ENCODE measurements around the gene NTNG1. TPM values are rescaled to one million over a fixed set of nuclear protein-coding genes. Genes with fewer than 3 reads are reported as not detected.

NTNG1 gene
- total RNA-seq, 4 donors from 2014 or later = 0.44 to 0.98 (median 0.51) TPM; not detected in 1

DNA sequence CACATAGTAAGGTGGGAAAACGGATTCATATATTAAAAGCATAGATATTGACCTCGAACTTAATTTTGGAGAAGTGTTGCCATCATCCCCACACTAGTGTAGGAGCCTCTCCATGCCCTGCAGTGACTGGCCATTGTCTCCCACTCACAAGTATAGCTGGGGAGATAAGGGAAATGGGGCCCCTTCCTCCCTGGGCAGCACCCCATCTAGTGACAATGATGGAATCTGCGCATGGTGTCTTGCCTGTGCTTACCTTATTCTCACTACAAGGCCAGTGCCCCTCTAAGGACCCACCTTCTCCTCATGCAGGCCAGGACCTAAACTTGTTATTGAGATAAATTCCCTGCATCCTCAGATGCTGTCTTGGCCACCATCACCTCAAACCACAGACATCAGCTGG, 374.9 kb downstream of the NTNG1 start:
- TF ChIP-seq, protein P1, sequence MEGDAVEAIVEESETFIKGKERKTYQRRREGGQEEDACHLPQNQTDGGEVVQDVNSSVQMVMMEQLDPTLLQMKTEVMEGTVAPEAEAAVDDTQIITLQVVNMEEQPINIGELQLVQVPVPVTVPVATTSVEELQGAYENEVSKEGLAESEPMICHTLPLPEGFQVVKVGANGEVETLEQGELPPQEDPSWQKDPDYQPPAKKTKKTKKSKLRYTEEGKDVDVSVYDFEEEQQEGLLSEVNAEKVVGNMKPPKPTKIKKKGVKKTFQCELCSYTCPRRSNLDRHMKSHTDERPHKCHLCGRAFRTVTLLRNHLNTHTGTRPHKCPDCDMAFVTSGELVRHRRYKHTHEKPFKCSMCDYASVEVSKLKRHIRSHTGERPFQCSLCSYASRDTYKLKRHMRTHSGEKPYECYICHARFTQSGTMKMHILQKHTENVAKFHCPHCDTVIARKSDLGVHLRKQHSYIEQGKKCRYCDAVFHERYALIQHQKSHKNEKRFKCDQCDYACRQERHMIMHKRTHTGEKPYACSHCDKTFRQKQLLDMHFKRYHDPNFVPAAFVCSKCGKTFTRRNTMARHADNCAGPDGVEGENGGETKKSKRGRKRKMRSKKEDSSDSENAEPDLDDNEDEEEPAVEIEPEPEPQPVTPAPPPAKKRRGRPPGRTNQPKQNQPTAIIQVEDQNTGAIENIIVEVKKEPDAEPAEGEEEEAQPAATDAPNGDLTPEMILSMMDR (IDR thresholded peaks at IDR 0.05; ENCODE audit: low read depth) = no peak

DNA sequence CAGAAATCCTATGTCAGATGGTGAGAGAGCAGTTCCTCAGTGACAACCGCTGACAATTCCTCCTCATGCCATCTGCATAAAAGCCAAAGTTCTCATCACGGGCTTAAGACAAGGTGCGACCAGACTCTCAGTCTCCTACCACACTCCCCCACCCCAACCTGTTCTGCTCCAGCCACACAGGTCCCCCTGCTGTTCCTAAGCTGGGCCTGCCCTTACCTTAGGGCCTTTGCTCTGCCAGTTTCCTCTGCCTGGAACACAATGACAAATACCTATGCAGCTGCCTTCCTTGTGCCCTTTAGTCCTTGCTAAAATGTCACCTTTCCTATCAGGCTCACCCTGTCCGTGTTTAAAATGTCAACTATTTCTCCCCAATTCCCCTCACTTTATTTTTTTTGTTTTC, 382.2 kb downstream of the NTNG1 start:
- TF ChIP-seq, protein P1 (IDR thresholded peaks at IDR 0.05; ENCODE audit: low read depth) = no peak

DNA sequence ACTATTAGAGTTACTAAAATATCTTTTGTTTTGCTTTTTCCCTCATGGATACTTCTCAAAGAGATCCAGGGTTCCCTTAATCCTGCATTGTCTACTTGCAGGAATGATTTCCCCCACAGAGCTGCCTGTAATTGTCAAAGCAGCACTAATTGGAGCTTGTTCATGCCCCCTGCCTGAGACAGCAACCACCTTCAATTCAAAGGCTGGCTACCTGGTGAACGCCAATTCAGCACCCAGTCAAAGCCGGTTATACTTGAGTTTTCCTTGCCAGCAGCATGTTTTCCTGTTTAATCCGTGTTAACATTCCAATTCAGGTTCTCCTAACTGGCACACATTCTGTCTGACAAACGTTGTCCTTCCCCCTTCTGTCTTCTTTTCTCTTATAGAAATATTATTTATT, 382.9 kb downstream of the NTNG1 start:
- TF ChIP-seq, protein P1 (IDR thresholded peaks at IDR 0.05; ENCODE audit: low read depth) = no peak

DNA sequence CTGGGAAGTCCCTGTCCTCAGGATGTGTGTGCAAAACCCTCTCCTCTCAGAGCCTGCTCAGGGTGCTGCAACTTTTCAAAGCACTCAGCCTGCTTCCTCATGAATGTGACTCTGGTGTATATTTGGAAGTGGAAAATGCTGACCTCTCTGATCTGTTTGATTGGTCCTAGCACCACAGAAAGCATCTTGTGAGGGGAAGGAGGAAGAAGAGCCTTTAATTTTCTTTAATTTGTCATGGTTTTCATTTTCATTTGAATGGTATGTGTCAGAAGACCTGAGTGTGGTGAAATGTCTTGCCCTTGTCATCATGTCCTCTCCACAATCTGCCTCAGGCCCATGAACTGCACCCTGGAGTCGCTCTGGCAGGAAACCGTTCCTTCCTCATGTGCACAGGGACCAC, 383.5 kb downstream of the NTNG1 start:
- TF ChIP-seq, protein P1 (IDR thresholded peaks at IDR 0.05; ENCODE audit: low read depth) = no peak

DNA sequence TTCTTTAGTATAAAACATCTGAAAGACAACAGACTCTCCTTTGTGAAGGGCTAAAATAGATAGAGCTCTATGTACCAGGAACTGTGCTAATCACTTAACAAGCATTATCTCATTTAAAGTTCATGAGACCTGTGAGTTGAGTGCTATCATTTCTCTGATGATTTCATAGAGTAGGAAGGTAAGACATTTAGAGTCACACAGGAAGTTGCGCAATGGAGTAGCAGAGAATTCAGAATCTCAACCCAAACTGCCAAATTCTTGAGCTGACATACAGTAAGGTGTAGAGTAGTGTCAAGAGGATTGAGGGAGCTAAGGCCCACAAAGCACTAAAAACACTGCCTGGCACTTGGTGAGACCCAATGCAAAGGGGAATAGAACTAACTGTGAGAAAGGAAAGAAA, 384.3 kb downstream of the NTNG1 start:
- TF ChIP-seq, protein P1 (IDR thresholded peaks at IDR 0.05; ENCODE audit: low read depth) = no peak

DNA sequence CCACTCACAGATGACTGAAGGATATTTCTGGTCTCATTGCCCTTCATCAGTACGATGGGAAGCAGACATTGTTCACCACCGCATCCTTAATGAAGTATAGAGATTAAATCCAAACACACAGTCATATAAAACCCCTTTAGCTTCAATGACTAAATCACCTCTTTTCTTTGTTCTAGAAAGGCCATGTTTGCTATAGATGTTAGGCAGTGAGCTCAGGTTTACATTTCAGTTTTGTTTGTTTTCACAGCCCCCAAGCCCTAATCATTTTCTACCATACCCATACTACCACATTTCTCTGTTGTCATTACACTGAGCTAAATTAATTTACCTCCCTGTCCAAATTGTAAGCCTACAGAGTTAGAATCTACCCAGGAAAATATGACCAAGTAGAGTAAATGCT, 385.1 kb downstream of the NTNG1 start:
- TF ChIP-seq, protein P1 (IDR thresholded peaks at IDR 0.05; ENCODE audit: low read depth) = no peak

DNA sequence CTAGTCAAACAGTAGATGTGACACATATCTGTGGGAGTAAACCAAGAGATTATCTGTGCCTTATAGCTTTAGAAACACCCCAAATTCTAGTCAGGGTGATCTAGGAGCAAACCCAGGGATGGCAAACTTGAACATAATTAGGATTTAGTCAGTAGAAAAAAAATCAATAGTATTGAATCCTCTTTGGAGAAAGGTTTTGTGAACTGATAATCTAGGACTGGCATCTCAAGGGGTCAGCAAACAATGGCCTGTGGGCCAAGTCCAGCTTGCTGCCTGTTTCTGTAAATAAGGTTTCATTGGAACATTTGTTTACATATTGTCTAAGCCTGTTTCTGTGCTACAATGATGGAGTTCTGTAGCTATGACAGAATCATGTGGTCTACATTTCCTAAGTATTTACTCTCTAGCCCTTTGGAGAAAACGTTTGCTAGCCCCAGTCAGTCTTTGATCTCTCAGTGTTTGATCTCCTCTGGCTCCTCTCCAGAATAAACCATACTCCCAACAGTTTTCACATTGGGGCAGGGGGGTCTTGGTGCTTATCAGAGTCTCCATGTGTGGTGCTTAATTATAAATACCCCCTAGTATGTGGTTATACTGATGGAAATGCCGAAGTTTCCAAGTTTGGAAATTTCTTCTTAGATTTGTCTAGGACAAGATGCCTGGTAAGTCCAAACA, 385.8 kb downstream of the NTNG1 start:
- TF ChIP-seq, protein P1 (IDR thresholded peaks at IDR 0.05; ENCODE audit: low read depth) = no peak

Data from subcutaneous adipose tissue (tissue), 4 donors.